ENCODE measurements around the gene LRRC14B. TPM values are rescaled to one million over a fixed set of nuclear protein-coding genes. Genes with fewer than 3 reads are reported as not detected.

LRRC14B gene
- total and polyA plus RNA-seq, 3 donors from 2014 or later = 0.33 to 0.94 (median 0.93) TPM

- 93 to 95% methylated on average over 4 of the region's 4 CpGs for WGBS, 2 donors
- DNase-seq = no peak
- TF ChIP-seq CTCF (IDR thresholded peaks at IDR 0.05) (no peak), POLR2A (IDR thresholded peaks at IDR 0.05) (no peak)
- intact Hi-C loops (cut with DNase I; ENCODE audit: low total_unique reads) = no loop called here
- no peak overlapping the region for H3K4me3 ChIP-seq
- no peak overlapping the region for H3K27ac ChIP-seq
- no peaks in the 10 kb centered on the region for H3K4me1 ChIP-seq
- H3K36me3 ChIP-seq (ENCODE audit: low read depth, missing control alignments) = no peaks in the 10 kb centered on the region
- H3K9me3 ChIP-seq = no peaks in the 10 kb centered on the region
- no peaks in the 10 kb centered on the region for H3K27me3 ChIP-seq
These were observed 40.5 kb upstream of the LRRC14B start for GRCh38 chr5:150746-151145.

DNA sequence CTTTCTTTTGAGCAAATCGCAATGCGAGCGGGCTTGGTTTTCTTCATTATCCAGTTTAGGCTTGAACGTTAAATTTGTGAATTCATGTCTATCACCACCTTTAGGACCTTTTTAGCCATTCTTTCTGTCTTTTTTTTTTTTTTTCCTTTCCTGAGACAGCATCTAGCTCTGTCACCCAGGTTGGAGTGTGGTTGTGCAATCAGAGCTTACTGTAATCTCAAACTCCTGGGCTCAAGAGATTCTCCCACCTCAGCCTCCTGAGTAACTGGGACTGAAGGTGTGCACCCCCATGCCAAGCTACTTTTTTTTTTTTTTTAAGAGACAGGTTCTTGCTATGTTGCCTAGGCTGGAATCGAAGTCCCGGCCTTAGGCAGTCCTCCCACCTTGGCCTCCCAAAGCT lies 39.2 kb upstream of the LRRC14B start:
- Histone ChIP-seq H3K36me3 (ENCODE audit: low read depth, missing control alignments) (no peaks in the 10 kb centered on the region), H3K27me3 (no peaks in the 10 kb centered on the region), H3K27ac (no peak overlapping the region), H3K9me3 (no peaks in the 10 kb centered on the region), H3K4me3 (no peak overlapping the region), H3K4me1 (no peaks in the 10 kb centered on the region)
- no peak for DNase-seq
- intact Hi-C loops (cut with DNase I; ENCODE audit: low total_unique reads) = no loop called here
- TF ChIP-seq CTCF (IDR thresholded peaks at IDR 0.05) = no peak
- TF ChIP-seq POLR2A (IDR thresholded peaks at IDR 0.05) = no peak
- WGBS, 2 donors = 93 to 97% methylated on average over 6 of the region's 6 CpGs

GRCh38 chr5:153256-153655 lies 38.0 kb upstream of the LRRC14B start:
- WGBS, 2 donors = 87 to 94% methylated on average over 8 of the region's 8 CpGs
- H3K4me3 ChIP-seq = no peak overlapping the region

DNA sequence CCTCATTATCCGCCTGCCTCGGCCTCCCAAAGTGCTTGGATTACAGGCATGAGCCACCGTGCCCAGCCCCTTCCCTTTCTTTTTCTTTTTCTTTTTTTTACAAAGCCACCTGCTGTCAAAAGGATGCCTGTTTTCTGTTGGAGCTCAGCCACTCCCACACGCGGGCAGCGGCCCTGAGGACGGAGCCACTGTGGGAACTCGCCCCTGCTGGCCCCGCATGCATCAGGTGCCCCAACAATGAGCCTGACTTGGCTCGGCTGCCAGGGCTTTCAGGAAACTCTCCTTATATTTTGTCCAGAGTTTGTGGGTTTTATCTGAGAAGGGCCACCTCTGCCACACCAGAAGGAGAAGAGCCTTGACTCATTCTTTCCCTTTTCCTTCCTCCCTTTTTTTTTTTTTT lies 37.1 kb upstream of the LRRC14B start:
- H3K4me1 ChIP-seq = no peaks in the 10 kb centered on the region
- H3K36me3 ChIP-seq (ENCODE audit: low read depth, missing control alignments) = no peaks in the 10 kb centered on the region
- no peak overlapping the region for H3K27ac ChIP-seq
- H3K27me3 ChIP-seq = no peaks in the 10 kb centered on the region
- intact Hi-C loops (cut with DNase I; ENCODE audit: low total_unique reads) = no loop called here
- no peak for TF ChIP-seq CTCF (IDR thresholded peaks at IDR 0.05)
- TF ChIP-seq POLR2A (IDR thresholded peaks at IDR 0.05) = no peak
- no peak overlapping the region for H3K4me3 ChIP-seq
- WGBS, 2 donors = 59 to 73% methylated on average over 10 of the region's 10 CpGs
- peak; percentile 12 for DNase-seq
- no peaks in the 10 kb centered on the region for H3K9me3 ChIP-seq

More at GRCh38 chr5:153256-153655, 38.0 kb upstream of the LRRC14B start:
- H3K27me3 ChIP-seq = no peaks in the 10 kb centered on the region
- intact Hi-C loops (cut with DNase I; ENCODE audit: low total_unique reads) = no loop called here
- DNase-seq = no peak
- H3K36me3 ChIP-seq (ENCODE audit: low read depth, missing control alignments) = no peaks in the 10 kb centered on the region
- H3K9me3 ChIP-seq = no peaks in the 10 kb centered on the region
- no peaks in the 10 kb centered on the region for H3K4me1 ChIP-seq
- H3K27ac ChIP-seq = no peak overlapping the region
- no peak for TF ChIP-seq CTCF (IDR thresholded peaks at IDR 0.05)
- no peak for TF ChIP-seq POLR2A (IDR thresholded peaks at IDR 0.05)

DNA sequence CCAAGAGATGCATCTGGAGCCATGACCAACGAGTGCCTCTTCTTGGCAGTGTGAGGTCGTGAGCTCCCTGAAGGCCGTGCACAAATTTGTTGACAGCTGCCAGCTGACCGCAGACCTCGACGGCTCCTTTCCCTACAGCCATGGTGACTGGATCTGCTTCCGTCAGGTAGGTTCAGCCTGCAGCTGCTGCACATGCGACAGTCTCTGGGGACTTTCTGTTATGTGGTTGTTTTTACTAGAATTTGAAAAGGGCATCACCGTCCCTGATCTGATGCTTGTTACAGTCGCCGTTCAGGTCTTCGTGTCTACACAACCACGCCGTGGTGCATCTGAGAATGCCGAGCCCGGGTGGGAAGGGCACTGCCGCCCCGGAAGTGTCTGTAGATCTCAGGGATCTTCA lies 36.5 kb upstream of the LRRC14B start:
- no peaks in the 10 kb centered on the region for H3K27me3 ChIP-seq
- WGBS, 2 donors = 88 to 92% methylated on average over 18 of the region's 18 CpGs
- no peaks in the 10 kb centered on the region for H3K36me3 ChIP-seq (ENCODE audit: low read depth, missing control alignments)
- no peaks in the 10 kb centered on the region for H3K9me3 ChIP-seq
- TF ChIP-seq CTCF (IDR thresholded peaks at IDR 0.05) = no peak
- no peak for TF ChIP-seq POLR2A (IDR thresholded peaks at IDR 0.05)
- H3K27ac ChIP-seq = no peak overlapping the region
- DNase-seq = peak; percentile 11
- no peaks in the 10 kb centered on the region for H3K4me1 ChIP-seq
- no peak overlapping the region for H3K4me3 ChIP-seq
- intact Hi-C loops (cut with DNase I; ENCODE audit: low total_unique reads) = no loop called here

Data from testis (tissue), 3 donors.